ENCODE data around the gene BMPR1B. TPM values are rescaled to one million over a fixed set of nuclear protein-coding genes. Genes with fewer than 3 reads are reported as not detected.

Gene BMPR1B
- total and polyA plus RNA-seq, 2 of the 4 experiments (the other 2 are of a cell fraction) = 0.24 to 0.90 TPM

- H3K9me1 ChIP-seq (ENCODE audit: insufficient read depth, low read length) = no peaks in the 10 kb centered on the region; the same call in 1 of the 2 replicates
- ATAC-seq (ENCODE audit: low read depth) (no peak), DNase-seq (no peak)
- intact Hi-C loops (cut with micrococcal nuclease) (no loop called here), dilution Hi-C loops (cut with HindIII; ENCODE audit: low sequenced_read_pairs, unreplicated experiment) (no loop called here), in situ Hi-C loops (cut with MboI; ENCODE audit: low sequenced_read_pairs) (no loop called here)
- no peaks in the 10 kb centered on the region for H3K36me3 ChIP-seq (ENCODE audit: control insufficient read depth, insufficient read depth, low read length)
- H4K20me1 ChIP-seq (ENCODE audit: insufficient read depth, low read length) = no peaks in the 10 kb centered on the region
- H3K4ac ChIP-seq (ENCODE audit: low read depth, low read length) = no peak overlapping the region
- H3K9me3 ChIP-seq (ENCODE audit: control insufficient read depth, insufficient read depth, low read length) = no peaks in the 10 kb centered on the region
- no peak overlapping the region for H2AK9ac ChIP-seq (replicated peaks; ENCODE audit: low read depth, low read length, poor library complexity)
- no peak overlapping the region for H2BK5ac ChIP-seq (ENCODE audit: low read depth, low read length, poor library complexity, severe bottlenecking)
- H3K4me1 ChIP-seq (ENCODE audit: control insufficient read depth, insufficient read depth, low read length) = no peaks in the 10 kb centered on the region
- H3K4me2 ChIP-seq (ENCODE audit: low read depth, low read length) = no peak overlapping the region
- H3K18ac ChIP-seq (ENCODE audit: low read depth, low read length) = no peak overlapping the region
- POLR2A ChIA-PET (ENCODE audit: unreplicated experiment) = no interaction called here
- H3K79me1 ChIP-seq (ENCODE audit: low read depth in 1 of 2, low read length in 2 of 2) = no peaks in the 10 kb centered on the region
- no peak overlapping the region for H4K91ac ChIP-seq (ENCODE audit: insufficient read depth, low read depth, low read length)
- no peak overlapping the region for H3K56ac ChIP-seq (ENCODE audit: extremely low read depth, insufficient read depth, low read length)
- TF ChIP-seq CEBPB (IDR thresholded peaks at IDR 0.05; ENCODE audit: low read depth, low read length) = no peak
- TF ChIP-seq RCOR1 (IDR thresholded peaks at IDR 0.05; ENCODE audit: insufficient replicate concordance, low read length) = no peak
- TF ChIP-seq MAZ (IDR thresholded peaks at IDR 0.05; ENCODE audit: borderline replicate concordance, low read depth, low read length) = no peak
- TF ChIP-seq FOS (IDR thresholded peaks at IDR 0.05; ENCODE audit: low read depth, low read length) = no peak
- no peak for TF ChIP-seq MXI1 (IDR thresholded peaks at IDR 0.05; ENCODE audit: borderline replicate concordance, low read depth, low read length)
- no peak for TF ChIP-seq SMC3 (IDR thresholded peaks at IDR 0.05; ENCODE audit: low read depth, low read length)
- TF ChIP-seq RAD21 (IDR thresholded peaks at IDR 0.05; ENCODE audit: low read length) = no peak
- no peak for TF ChIP-seq USF2 (IDR thresholded peaks at IDR 0.05; ENCODE audit: low read depth, low read length)
- TF ChIP-seq POLR2A (IDR thresholded peaks at IDR 0.05; ENCODE audit: low read depth, low read length) = no peak
- CTCF ChIA-PET = no interaction called here
- no TSS peak for BruUV-seq (replicated peaks)
- no peak overlapping the region for H2BK15ac ChIP-seq (ENCODE audit: low read depth, low read length)
- no peak overlapping the region for H3K9ac ChIP-seq (ENCODE audit: low read depth, low read length)
- no peak overlapping the region for H2AFZ ChIP-seq (replicated peaks; ENCODE audit: low read length, poor library complexity)
- H2BK120ac ChIP-seq (ENCODE audit: low read depth, low read length) = no peak overlapping the region
- 60% methylated on average over 1 of the region's 2 CpGs; no CpG with 5 or more reads in 1 of the 2 experiments for WGBS, 2 experiments (ENCODE audit: extremely low coverage in 2 of 2, insufficient read length in 1 of 2)
- H3K23ac ChIP-seq (ENCODE audit: low read depth, low read length) = no peak overlapping the region
- H4K8ac ChIP-seq (ENCODE audit: low read depth in 2 of 2, low read length in 2 of 2) = no peak overlapping the region
- no peak overlapping the region for H3K14ac ChIP-seq (replicated peaks; ENCODE audit: low read depth, low read length)
- H2BK20ac ChIP-seq (ENCODE audit: low read depth, low read length) = no peak overlapping the region
- no peak overlapping the region for H3K4me3 ChIP-seq (ENCODE audit: insufficient read depth, low read depth, low read length)
- no peaks in the 10 kb centered on the region for H3K27me3 ChIP-seq (ENCODE audit: control insufficient read depth, insufficient read depth, low read length)
- no peak overlapping the region for H3K27ac ChIP-seq (ENCODE audit: insufficient read depth, low read length)
- H4K5ac ChIP-seq (ENCODE audit: low read depth, low read length) = no peak overlapping the region
- no peak overlapping the region for H2AK5ac ChIP-seq (ENCODE audit: low read depth, low read length)
These were observed 43.3 kb downstream of the BMPR1B start for GRCh38 chr4:94801016-94801415.

All from IMR-90 (cell line).